ENCODE data around the gene GPR78.

Gene GPR78

DNA sequence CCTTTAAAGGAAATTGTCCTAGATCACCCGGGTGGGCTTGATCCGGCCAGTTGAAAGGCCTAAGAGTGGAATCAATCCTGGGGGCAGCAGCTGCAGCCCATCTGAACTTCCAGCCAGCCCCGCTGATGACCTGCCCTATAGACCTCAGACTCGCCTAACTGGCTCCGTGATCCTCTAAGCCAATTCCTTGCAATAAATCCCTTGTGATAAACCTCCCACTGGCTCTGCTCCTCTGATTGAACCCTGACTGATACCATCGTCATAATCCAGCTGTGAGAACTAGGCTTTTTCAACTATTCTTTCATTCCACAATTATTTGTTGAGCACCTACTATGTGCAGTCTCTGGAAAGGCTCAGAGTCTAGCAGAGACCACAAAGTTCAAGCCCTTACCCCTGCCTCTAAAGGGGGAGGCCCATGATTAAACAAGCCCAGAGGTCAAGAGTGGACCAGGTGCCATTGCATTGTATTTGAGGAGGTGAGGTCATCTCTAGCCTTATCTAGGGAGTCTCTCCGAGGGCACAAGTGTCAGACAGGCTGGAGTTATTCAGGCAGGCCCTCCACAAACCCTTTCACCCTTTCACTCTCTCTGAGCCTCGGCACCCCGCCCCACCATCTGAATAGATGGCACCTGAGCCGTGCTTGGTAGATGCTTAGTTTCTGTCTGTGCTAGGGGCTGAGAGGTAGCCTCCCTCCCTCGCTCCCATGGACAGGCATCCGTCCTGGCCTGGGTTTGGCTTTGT is 20.5 kb upstream of the GPR78 start:
- in situ Hi-C loops (cut with MboI; ENCODE audit: low sequenced_read_pairs) = no loop called here

DNA sequence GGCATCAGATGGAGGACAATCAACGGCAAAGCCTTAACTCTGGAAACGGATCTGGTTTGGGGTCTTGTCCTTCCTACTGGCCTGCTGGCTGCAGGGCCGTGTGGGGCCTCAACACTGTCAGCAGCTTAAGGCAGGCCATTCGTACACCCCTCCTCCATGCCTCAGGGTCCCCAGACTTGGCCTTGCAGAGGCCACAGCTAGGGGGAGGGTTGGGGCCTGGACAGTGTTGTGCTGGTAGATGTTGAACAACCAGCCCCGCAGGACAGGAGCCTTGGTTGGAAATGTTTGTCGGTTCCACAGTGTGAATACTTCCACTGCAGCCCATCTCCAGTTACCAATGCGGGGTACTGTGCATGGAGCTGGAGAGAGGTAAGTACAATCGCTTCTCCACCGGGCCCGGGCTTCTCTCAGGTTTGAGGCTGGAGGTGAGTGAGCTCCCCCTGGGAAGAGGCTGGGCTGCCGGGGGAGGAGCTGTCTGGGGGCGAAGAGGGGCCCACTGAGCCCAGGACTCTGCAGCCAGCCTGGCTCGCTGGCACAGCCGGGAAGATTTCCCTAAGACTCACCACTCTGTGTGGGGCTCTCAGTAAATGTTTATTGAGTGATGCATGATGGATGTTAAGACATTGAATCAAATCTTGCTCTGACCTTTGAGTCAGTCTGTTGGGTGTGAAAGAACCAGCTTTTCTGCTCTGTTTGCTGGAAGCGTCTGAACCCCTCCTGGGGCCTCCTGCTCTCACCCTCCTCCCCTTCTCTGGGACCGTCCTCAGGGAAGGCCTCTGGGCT is 19.7 kb upstream of the GPR78 start:
- in situ Hi-C loops (cut with MboI; ENCODE audit: low sequenced_read_pairs) = no loop called here

- in situ Hi-C loops (cut with MboI; ENCODE audit: low sequenced_read_pairs) = no loop called here
Observed at GRCh38 chr4:8564595-8564994, 15.6 kb upstream of the GPR78 start.

GRCh38 chr4:8568068-8568668 is 12.0 kb upstream of the GPR78 start:
- in situ Hi-C loops (cut with MboI; ENCODE audit: low sequenced_read_pairs) = no loop called here

DNA sequence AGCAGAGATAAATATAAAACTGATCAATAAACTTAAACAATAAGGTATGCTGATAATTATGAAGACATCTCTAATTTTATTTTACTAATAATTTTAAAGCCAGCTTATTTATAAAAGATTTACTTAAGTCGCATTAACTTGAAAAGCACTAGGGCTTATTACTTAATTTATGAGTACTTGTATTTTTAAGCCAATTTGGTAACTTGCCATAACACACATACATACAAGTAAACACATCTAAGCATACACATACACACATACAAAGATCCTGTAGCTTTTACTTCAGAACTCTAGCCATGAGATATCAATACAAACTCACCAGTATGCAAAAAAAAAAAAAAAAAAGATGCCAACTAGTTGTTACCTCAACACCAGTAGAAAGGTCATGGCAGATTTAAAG is 10.0 kb upstream of the GPR78 start:
- in situ Hi-C loops (cut with MboI; ENCODE audit: low sequenced_read_pairs) = no loop called here

DNA sequence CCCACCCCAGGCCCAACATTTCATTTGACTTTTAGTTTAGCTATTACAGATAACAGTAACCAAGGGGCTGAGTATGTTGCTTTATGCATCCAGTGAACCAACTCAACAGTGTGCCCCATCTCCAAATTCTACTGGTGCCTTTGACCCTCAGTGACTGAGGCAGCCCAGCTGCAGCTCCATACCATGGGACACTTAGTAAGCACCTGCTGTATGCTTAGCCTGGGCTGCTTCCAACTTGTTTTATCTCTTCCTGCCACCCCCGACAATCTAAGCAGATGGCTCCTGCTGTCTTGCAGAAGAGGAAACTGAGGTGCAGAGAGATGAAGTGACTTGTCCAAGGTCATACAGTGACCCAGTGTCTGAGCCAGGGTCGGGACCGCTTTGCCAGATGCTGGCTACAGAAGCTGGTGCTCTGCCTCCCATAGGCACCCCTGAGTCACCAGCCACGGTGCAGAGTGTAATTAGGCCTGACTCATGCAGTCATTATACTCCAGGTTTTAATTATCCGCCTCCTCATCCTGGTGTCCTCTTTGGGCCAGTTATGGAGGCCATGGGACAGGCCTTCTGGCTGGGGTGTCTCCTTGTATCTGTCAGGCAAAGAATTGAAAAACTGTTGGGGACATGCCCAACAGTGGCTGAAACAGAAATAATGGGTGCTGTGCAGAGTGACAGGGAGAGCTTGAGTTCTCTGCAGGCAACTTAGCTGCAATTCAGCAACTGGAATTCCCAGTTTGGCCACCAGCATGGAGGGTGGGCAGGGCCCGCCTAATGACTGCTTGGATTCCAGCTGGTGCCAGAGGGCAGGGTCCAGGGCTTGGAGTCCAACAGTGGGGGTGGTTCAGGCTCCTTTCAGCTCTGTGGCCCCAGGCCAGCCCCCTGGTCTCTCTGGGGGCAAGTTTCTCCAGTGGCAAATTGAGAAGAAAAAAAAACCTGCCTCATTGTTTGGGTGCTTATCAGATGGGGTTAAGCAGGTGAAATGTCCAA is 8.2 kb upstream of the GPR78 start:
- in situ Hi-C loops (cut with MboI; ENCODE audit: low sequenced_read_pairs) = no loop called here

GRCh38 chr4:8573266-8573665 is 6.9 kb upstream of the GPR78 start:
- in situ Hi-C loops (cut with MboI; ENCODE audit: low sequenced_read_pairs) = no loop called here

DNA sequence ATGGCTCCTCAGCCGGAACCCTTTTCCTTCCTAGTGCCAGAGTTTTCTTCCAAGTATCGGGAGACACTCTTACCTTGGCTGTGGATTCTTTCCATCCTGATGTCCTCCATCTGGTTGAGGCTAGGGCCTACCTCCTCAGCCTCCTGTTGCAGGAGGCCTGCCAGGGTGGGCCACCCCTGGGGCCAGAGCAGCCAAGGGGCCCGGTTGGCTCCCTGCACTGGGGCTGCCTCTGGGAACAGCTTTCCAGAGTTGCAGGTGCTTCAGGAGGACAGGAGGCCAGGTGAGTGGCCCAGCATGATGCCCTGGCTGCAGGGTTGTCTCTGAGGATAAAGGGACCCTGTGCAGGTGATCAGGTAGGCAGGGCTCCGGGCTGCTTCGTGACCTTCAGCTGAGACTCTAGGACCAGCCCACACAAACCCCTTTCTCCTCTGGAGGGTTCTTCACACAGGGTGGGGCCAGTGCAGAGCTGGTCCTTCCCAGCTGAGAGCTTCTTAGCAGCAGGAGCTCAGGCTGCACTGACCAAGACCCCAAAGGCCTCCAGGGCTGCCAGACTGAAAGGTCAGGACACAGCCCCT is 5.3 kb upstream of the GPR78 start:
- in situ Hi-C loops (cut with MboI; ENCODE audit: low sequenced_read_pairs) = loop anchor here (25.0 kb wide), 1 partner anchor 337 kb away; no protein-coding TSS in a partner anchor

DNA sequence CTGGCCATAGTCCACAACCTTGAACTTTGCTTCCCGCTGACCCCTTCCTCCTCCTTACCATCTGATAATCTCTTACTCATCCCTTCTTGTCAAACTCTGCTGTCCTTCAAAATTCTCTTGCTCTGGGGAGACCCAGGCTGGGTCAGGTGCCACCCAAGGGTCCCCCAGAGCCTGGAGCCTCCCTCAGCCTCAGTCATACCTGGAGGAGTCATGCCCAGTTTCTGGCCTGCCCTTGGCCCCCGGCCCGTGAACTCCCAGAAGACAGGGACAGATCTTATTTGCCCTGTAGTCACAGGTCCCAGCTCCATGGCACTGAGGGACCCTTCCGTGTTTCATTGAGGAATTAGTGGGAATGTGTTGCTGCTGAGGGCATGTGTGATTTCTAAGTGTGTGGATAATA is 4.7 kb upstream of the GPR78 start:
- in situ Hi-C loops (cut with MboI; ENCODE audit: low sequenced_read_pairs) = loop anchor here (25.0 kb wide), 1 partner anchor 337 kb away; no protein-coding TSS in a partner anchor

GRCh38 chr4:8576591-8576990 is 3.6 kb upstream of the GPR78 start:
- in situ Hi-C loops (cut with MboI; ENCODE audit: low sequenced_read_pairs) = loop anchor here (25.0 kb wide), 1 partner anchor 336 kb away; no protein-coding TSS in a partner anchor

DNA sequence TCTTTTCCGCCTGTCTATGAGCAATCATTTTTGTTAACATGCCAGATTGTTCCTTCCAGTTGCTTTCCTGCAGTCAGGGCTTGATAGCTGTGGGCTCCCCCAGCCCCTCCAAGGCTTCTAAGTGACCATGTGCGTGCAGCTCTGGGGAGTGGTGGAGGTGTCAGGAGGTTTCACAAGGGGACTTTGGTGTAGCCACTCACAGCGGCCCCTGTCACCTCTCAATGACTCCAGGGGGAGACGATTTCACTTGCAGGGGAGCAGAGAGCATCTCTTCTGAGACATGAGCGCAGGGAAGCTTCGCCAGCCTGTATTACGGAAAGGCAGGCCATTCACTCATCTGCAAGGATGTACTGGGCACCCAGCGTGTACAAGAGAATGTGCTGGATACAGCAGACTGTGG is 3.1 kb upstream of the GPR78 start:
- in situ Hi-C loops (cut with MboI; ENCODE audit: low sequenced_read_pairs) = loop anchor here (25.0 kb wide), 1 partner anchor 335 kb away; no protein-coding TSS in a partner anchor

- in situ Hi-C loops (cut with MboI; ENCODE audit: low sequenced_read_pairs) = loop anchor here (25.0 kb wide), 1 partner anchor 334 kb away; no protein-coding TSS in a partner anchor
Observed at GRCh38 chr4:8577972-8578371, 2.2 kb upstream of the GPR78 start.

DNA sequence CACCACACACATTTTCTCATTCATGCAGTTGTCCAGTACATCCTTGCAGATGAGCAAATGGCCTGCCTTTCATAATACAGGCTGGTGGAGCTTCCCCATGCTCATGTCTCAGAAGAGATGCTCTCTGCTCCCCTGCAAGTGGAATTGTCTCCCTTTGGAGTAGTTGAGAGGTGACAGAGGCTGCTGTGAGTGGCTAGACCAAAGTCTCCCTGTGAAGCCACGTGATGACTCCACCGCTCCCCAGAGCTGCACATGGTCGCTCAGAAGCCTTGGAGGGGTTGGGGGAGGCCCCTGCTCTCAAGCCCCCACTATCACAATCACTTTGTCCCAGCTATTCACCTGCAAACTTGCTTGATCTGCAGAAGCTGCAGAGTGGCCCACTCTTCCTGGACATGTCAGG is 1.5 kb upstream of the GPR78 start:
- in situ Hi-C loops (cut with MboI; ENCODE audit: low sequenced_read_pairs) = loop anchor here (25.0 kb wide), 1 partner anchor 334 kb away; no protein-coding TSS in a partner anchor

- in situ Hi-C loops (cut with MboI; ENCODE audit: low sequenced_read_pairs) = loop anchor here (25.0 kb wide), 1 partner anchor 333 kb away; no protein-coding TSS in a partner anchor
Observed at GRCh38 chr4:8579526-8580320, 469 bp upstream of the GPR78 start.

DNA sequence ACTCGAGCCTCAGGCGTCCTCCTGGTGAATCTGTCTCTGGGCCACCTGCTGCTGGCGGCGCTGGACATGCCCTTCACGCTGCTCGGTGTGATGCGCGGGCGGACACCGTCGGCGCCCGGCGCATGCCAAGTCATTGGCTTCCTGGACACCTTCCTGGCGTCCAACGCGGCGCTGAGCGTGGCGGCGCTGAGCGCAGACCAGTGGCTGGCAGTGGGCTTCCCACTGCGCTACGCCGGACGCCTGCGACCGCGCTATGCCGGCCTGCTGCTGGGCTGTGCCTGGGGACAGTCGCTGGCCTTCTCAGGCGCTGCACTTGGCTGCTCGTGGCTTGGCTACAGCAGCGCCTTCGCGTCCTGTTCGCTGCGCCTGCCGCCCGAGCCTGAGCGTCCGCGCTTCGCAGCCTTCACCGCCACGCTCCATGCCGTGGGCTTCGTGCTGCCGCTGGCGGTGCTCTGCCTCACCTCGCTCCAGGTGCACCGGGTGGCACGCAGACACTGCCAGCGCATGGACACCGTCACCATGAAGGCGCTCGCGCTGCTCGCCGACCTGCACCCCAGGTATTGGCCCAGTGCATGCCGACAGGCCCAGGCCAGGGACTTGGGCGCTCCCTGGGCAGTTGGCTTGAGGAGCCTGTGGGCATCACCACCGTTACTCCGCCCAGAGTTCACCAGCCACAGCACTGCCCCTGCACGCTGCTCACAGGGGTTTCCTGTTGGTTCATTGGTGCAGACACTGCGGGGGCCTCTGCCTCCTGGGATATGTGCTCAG is 1.1 kb downstream of the GPR78 start:
- in situ Hi-C loops (cut with MboI; ENCODE audit: low sequenced_read_pairs) = loop anchor here (25.0 kb wide), 1 partner anchor 331 kb away; no protein-coding TSS in a partner anchor

DNA sequence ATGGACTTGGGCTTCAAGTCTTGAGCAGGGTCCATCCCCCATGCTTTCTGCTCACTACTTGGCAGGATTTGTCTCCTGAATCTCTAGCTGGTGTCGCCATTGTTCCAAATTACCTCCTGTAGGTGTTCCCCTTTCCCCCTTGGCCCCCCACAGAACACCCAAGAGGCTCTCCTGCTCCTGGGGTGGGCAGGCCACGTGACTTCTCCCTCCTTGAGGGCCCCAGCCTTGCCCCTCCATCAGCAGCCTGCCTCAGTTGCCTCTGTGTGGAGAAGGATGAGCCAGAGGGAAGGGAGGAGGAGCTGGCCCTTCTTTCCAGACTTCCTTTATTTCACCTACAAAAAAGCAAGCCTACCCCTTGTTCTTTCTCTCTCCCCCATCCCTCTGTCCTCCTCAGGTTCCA is 1.8 kb downstream of the GPR78 start:
- in situ Hi-C loops (cut with MboI; ENCODE audit: low sequenced_read_pairs) = loop anchor here (25.0 kb wide), 1 partner anchor 330 kb away; no protein-coding TSS in a partner anchor

- in situ Hi-C loops (cut with MboI; ENCODE audit: low sequenced_read_pairs) = loop anchor here (25.0 kb wide), 1 partner anchor 330 kb away; no protein-coding TSS in a partner anchor
Observed at GRCh38 chr4:8582436-8582835, 2.2 kb downstream of the GPR78 start.

All from HL-60/S4 treated with phorbol 12-myristate 13-acetate at 8.2 ng/mL for 4 days and 3 days (cell line).